Eye (tissue), 1 donor: ENCODE data around the gene CCDC50.

Source experiments
- DNase-seq: peaks from one replicate; pipeline ENCODE4 v3.0.0-alpha.2; 2015

The CCDC50 gene

DNA sequence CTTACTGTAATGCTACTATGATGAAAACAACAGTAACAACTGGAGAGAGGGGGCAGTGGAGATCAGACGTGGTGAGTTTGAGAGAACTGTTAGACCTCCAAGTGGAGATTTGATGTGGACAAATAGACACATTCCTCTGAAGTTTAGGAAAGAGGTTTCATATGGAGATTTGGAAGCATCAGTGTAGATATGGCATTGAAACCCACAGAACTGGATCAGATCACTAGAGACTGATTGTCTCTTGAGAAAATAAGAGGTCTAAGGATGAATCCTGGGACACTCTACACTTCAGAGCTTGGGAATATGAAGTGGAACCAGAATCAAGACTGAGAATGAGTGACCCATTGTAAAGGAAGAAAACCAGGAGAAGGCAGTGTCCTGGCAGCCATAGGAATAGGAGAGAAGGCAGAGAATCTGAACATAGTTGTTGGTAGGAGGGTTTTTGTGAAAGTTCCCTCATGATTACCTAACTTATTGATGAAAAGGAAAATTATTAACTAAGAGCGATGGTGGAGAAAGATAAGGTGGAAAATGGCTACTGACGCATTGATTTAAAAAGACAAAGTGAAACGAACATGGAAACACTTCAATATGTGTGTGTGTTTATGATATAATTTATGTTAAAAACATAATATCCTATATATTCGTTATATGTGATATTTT is 102.1 kb downstream of the CCDC50 start:
- DNase-seq = no peak

DNA sequence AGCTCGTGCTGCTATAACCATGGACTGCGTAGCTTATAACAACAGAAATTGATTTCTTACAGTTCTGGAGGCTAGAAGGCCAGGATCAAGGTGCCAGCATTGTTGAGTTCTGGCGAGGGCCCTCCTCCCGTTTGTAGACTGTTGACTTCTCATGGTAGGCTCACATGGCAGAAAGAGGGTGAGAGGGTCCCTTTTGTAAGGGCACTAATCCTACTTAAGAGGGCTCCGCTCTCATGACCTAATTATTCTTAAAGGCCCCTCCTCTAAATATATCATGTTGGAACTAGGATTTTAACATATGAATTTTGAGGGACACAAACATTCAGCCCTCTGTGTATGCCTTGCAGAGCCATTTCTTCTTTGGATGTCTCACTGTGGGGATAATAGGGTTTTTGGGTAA is 103.0 kb downstream of the CCDC50 start:
- no peak for DNase-seq

DNA sequence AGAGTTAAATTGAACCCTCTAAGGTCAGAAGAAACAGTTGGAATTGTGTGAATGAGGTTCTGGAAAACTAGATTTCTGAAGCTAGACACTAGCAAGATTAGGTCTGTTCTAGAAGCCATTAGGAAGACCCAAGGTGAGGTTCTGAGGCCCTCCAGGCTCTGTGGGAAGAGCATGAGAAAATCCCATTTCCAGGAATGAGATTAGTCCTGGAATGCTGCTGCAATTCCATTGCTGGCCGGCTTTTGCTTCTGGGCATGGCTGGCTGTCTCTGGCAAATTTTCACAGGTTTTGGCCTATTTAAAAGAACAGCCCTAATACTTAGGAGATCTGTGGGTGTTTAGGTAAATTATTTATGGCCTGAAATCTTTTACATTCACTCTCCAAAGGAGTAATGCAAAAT is 104.8 kb downstream of the CCDC50 start:
- DNase-seq = no peak

DNA sequence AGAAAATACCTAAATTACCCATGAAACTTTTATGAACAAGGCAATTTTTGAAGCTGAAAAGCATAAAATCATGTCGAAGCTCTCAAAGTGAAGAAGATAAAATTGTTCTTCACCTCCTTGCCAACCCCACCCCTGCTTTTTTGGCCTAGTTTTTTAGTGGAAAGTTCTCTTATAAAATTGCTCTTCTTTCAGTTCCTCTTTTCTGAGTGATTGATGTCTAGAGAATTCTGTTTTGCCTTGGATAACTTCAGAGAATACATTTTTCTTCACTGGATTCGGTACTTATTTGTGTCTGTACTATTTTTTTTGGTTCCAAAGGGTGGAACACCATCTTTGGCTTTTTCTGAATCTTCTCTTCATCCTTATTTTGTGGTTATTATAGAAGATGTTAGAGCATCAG is 106.8 kb downstream of the CCDC50 start:
- no peak for DNase-seq

DNA sequence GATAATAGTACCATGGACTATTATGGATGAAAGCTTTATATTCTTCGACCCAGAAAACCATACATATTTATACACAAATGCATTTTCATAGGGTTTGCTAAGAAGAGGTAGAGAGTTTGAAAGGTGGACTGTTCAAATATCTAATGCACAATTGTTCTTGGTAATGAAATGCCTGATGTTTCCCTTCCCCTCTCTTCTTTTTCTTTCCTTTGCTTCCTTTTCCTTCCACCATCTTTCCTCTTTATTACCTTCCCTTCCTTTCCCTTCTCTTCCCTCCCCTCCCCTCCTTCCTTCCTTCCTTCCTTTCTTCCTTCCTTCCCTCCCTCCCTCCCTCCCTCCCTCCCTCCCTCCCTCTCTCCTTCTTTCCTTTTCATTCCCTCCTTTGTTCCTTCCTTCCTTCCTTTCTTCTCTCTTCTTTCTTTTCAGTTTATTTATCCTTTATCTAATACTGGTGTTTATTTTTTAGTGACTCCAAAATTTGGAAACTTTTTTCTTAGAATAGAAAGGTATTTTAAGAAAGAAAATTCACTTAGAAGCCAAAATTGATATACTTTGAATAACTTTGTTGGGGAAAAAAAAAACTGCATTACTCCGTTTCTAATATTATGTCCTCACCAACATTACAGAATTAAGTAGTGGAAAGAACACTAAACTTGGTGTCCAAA is 109.1 kb downstream of the CCDC50 start:
- DNase-seq = no peak

DNA sequence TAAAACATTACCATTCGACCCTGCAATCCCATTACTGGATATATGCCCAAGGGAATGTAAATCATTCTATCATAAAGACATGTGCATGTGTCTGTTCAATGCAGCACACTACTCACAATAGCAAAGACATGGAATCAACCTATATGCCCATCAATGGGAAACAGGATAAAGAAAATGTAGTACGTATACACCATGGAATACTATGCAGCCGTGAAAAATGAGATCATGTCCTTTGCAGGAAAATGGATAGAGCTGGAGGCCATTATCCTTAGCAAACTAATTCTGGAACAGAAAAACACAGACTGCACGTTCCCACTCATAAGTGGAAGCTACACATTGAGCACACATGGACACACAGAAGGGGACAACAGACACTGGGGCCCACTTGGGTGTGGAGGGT is 111.3 kb downstream of the CCDC50 start:
- DNase-seq = no peak

DNA sequence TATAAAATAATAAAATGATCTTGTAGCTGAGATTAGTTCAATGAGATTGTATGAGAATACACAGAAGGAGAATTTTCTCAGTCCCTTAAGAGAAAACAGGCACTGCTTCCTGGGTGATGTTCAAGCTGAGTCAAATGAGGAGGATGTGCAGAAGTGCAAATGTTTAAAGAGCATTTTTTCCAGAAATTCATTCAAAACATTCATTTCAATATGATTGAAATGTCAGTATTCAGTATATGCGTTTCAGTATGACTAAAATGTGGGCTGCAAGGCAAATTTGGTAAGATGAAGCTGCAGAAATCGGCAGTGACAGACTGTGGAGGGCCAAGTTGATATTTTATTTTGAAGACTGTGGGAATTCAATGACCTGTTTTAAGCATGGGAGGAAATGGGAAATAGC is 112.5 kb downstream of the CCDC50 start:
- DNase-seq = no peak

DNA sequence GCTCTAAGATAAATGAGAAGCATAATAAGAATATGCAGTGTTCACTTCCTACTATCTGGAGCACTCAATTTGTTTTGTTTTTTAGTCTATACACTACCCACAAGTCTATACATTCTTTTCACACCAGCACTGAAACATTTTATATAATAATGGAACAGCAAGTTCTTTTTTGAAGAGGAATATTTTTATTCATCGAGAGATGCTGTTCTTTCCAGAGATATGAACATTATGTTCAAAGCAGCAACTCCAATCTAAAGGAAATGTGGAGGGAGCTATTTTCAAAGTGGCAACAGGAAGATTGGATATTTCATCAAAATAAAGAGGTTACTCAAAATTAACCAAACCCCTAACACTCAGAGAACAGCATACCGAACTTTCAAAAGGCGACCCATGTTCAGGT is 115.4 kb downstream of the CCDC50 start:
- no peak for DNase-seq
